Kidney epithelial cell (primary cell): ENCODE results near the gene ZFAND2A. TPM values are rescaled to one million over a fixed set of nuclear protein-coding genes. Genes with fewer than 3 reads are reported as not detected.

Source experiments
- DNase-seq: peaks from one replicate; pipeline ENCODE4 v3.0.0-alpha.2; 2010; ENCODE audit warnings: low read depth
- H3K27me3 ChIP-seq: 2 replicates; pipeline ENCODE4 v1.6.0; 2011; ENCODE audit warnings: low read length; ENCODE audit not compliant: control insufficient read depth, insufficient read depth
- H3K36me3 ChIP-seq: 2 replicates; pipeline ENCODE4 v1.5.1; 2011; ENCODE audit warnings: low read length; ENCODE audit not compliant: control insufficient read depth, insufficient read depth
- H3K4me3 ChIP-seq: 2 replicates; pipeline ENCODE4 v1.5.1; 2011; ENCODE audit warnings: low read depth, mild to moderate bottlenecking, control low read depth, low read length
- CTCF ChIP-seq: IDR thresholded peaks from 2 replicates; pipeline ENCODE4 v1.5.1; 2011; ENCODE audit warnings: mild to moderate bottlenecking, moderate library complexity, low read length, control low read depth, inconsistent platforms; ENCODE audit not compliant: insufficient read depth, poor library complexity, severe bottlenecking
- total RNA-seq: library from RNA; depleted of rRNA; stranded (reverse); fragments of >200 nt; gene quantifications from 2 replicates; pipeline ENCODE4 v1.2.3, GENCODE V29; 2015

ZFAND2A gene
- total RNA-seq, 1 donor from 2014 or later: 28.0 TPM

- no peak overlapping the region for H3K4me3 ChIP-seq
- TF ChIP-seq CTCF: no peak
- H3K36me3 ChIP-seq: no peaks in the 10 kb centered on the region
- peaks cover 2% of the 10 kb centered on the region for H3K27me3 ChIP-seq
- DNase-seq: no peak
Observed at GRCh38 chr7:1104516-1105179, 55.3 kb downstream of the ZFAND2A start.

GRCh38 chr7:1103789-1104515, 56.0 kb downstream of the ZFAND2A start:
- no peak for TF ChIP-seq CTCF
- H3K4me3 ChIP-seq: no peak overlapping the region
- DNase-seq: no peak
- peaks cover 2% of the 10 kb centered on the region for H3K27me3 ChIP-seq
- no peaks in the 10 kb centered on the region for H3K36me3 ChIP-seq

GRCh38 chr7:1103009-1103788, 56.8 kb downstream of the ZFAND2A start:
- TF ChIP-seq CTCF: no peak
- Histone ChIP-seq H3K4me3 (no peak overlapping the region), H3K27me3 (peaks cover 2% of the 10 kb centered on the region), H3K36me3 (no peaks in the 10 kb centered on the region)
- no peak for DNase-seq

Other genes starting within 250 kb of the ZFAND2A start
- 14.3 and 14.9 TPM in 2 replicates for gene ADAP1, start 205.5 kb downstream of the ZFAND2A start, total RNA-seq
- gene COX19, start 184.6 kb downstream of the ZFAND2A start, total RNA-seq: 14.1 and 15.5 TPM in 2 replicates
- gene CYP2W1, start 177.0 kb downstream of the ZFAND2A start, total RNA-seq: 0.75 TPM in 1 of 2 replicates, not detected in the other
- 0.21 TPM in 2 replicates for gene GPR146, start 115.7 kb downstream of the ZFAND2A start, total RNA-seq
- 0.08 and 0.55 TPM in 2 replicates for gene GPER1, start 72.1 kb downstream of the ZFAND2A start, total RNA-seq
- gene UNCX, start 72.7 kb upstream of the ZFAND2A start, total RNA-seq: 0.55 and 1.6 TPM in 2 replicates